WTC11 (cell line): Measurements from ENCODE around the gene SCARB2. TPM values are rescaled to one million over a fixed set of nuclear protein-coding genes. Genes with fewer than 3 reads are reported as not detected.

Experiments used
- ATAC-seq: fragments of 200-7000 bp; cut with Tn5 transposase; 2 replicates; pipeline ENCODE4 v1.10.0; 2021; ENCODE audit warnings: mild to moderate bottlenecking, moderate library complexity
- CTCF ChIA-PET: fragments of 300-600 bp; sonication (Branson Sonifier 250); formaldehyde crosslinking; loops from one replicate; lab custom pipeline; 2021; ENCODE audit warnings: antibody characterized with exemption; lab: Charles Lee
- POLR2A ChIA-PET: fragments of 350-600 bp; sonication (Branson Sonifier 250); formaldehyde crosslinking; loops from one replicate; lab custom pipeline; 2021; ENCODE audit warnings: antibody characterized with exemption; lab: Charles Lee
- DNase-seq: peaks from one replicate; pipeline ENCODE4 v3.0.0; 2021; ENCODE audit warnings: low spot score
- H3K27ac Mint-ChIP-seq: 2 replicates; pipeline ENCODE4 v1.8.0; 2021; ENCODE audit warnings: mixed read lengths
- H3K27me3 Mint-ChIP-seq: 2 replicates; pipeline ENCODE4 v1.8.0; 2021; ENCODE audit warnings: low read depth, mild to moderate bottlenecking, moderate library complexity, mixed read lengths
- H3K36me3 Mint-ChIP-seq: 2 replicates; pipeline ENCODE4 v1.8.0; 2021; ENCODE audit warnings: mixed read lengths
- H3K4me1 Mint-ChIP-seq: 2 replicates; pipeline ENCODE4 v1.8.0; 2022; ENCODE audit warnings: mixed read lengths
- H3K4me3 Mint-ChIP-seq: 2 replicates; pipeline ENCODE4 v1.8.0; 2021; ENCODE audit warnings: mild to moderate bottlenecking, moderate library complexity, mixed read lengths
- H3K9me3 Mint-ChIP-seq: 2 replicates; pipeline ENCODE4 v1.8.0; 2021; ENCODE audit warnings: mixed read lengths
- ATF1 ChIP-seq: sonication (generic); formaldehyde crosslinking; IDR thresholded peaks from 2 replicates; pipeline ENCODE4 v1.8.1; 2023; ENCODE audit warnings: mild to moderate bottlenecking, moderate library complexity, missing genetic modification reagents
- CBFB ChIP-seq: sonication (generic); formaldehyde crosslinking; IDR thresholded peaks from 2 replicates; pipeline ENCODE4 v1.8.1; 2022; ENCODE audit warnings: mild to moderate bottlenecking, low read depth, missing genetic modification reagents
- CREB1 ChIP-seq: sonication (generic); formaldehyde crosslinking; IDR thresholded peaks from 2 replicates; pipeline ENCODE4 v1.8.0; 2023; ENCODE audit warnings: mild to moderate bottlenecking, missing genetic modification reagents
- E2F5 ChIP-seq: sonication (generic); formaldehyde crosslinking; IDR thresholded peaks from 2 replicates; pipeline ENCODE4 v1.8.1; 2022; ENCODE audit warnings: mild to moderate bottlenecking, moderate library complexity, missing genetic modification reagents
- ESRRA ChIP-seq: sonication (generic); formaldehyde crosslinking; IDR thresholded peaks from 2 replicates; pipeline ENCODE4 v1.8.1; 2022; ENCODE audit warnings: mild to moderate bottlenecking, missing genetic modification reagents, borderline replicate concordance
- ETV6 ChIP-seq: sonication (generic); formaldehyde crosslinking; IDR thresholded peaks from 2 replicates; pipeline ENCODE4 v1.8.1; 2022; ENCODE audit warnings: mild to moderate bottlenecking, missing genetic modification reagents
- FOXK1 ChIP-seq: sonication (generic); formaldehyde crosslinking; IDR thresholded peaks from 2 replicates; pipeline ENCODE4 v1.8.0; 2022; ENCODE audit warnings: mild to moderate bottlenecking, moderate library complexity, missing genetic modification reagents
- FOXP1 ChIP-seq: sonication (generic); formaldehyde crosslinking; IDR thresholded peaks from 2 replicates; pipeline ENCODE4 v1.8.0; 2022; ENCODE audit warnings: missing genetic modification reagents, mild to moderate bottlenecking, moderate library complexity, borderline replicate concordance
- FOXP4 ChIP-seq: sonication (generic); formaldehyde crosslinking; IDR thresholded peaks from 2 replicates; pipeline ENCODE4 v1.8.0; 2022; ENCODE audit warnings: mild to moderate bottlenecking, missing genetic modification reagents
- HMGA2 ChIP-seq: fragments of 250-450 bp; sonication (Bioruptor Pico); IDR thresholded peaks from 2 replicates; pipeline ENCODE4 v1.4.0; 2021; ENCODE audit warnings: mild to moderate bottlenecking, moderate library complexity
- HMGXB4 ChIP-seq: sonication (generic); formaldehyde crosslinking; IDR thresholded peaks from 2 replicates; pipeline ENCODE4 v1.8.1; 2023; ENCODE audit warnings: mild to moderate bottlenecking, moderate library complexity, missing genetic modification reagents
- MAX ChIP-seq: sonication (generic); formaldehyde crosslinking; IDR thresholded peaks from 2 replicates; pipeline ENCODE4 v1.8.0; 2022; ENCODE audit warnings: mild to moderate bottlenecking, missing genetic modification reagents
- MXD4 ChIP-seq: fragments of 250-450 bp; sonication (Bioruptor Pico); IDR thresholded peaks from 2 replicates; pipeline ENCODE4 v1.8.0; 2021; ENCODE audit warnings: mild to moderate bottlenecking, moderate library complexity, borderline replicate concordance
- MYBL2 ChIP-seq: sonication (generic); formaldehyde crosslinking; IDR thresholded peaks from 2 replicates; pipeline ENCODE4 v1.8.1; 2023; ENCODE audit warnings: mild to moderate bottlenecking, moderate library complexity, missing genetic modification reagents
- NR2C2 ChIP-seq: sonication (generic); formaldehyde crosslinking; IDR thresholded peaks from 2 replicates; pipeline ENCODE4 v1.8.0; 2022; ENCODE audit warnings: mild to moderate bottlenecking, missing genetic modification reagents
- OVOL2 ChIP-seq: fragments of 250-450 bp; sonication (Bioruptor Pico); IDR thresholded peaks from 2 replicates; pipeline ENCODE4 v1.9.0; 2021; ENCODE audit warnings: mild to moderate bottlenecking, borderline replicate concordance
- PRRX2 ChIP-seq: fragments of 250-450 bp; sonication (Bioruptor Pico); IDR thresholded peaks from 2 replicates; pipeline ENCODE4 v1.8.0; 2021; ENCODE audit warnings: mild to moderate bottlenecking
- RELA ChIP-seq: sonication (generic); formaldehyde crosslinking; IDR thresholded peaks from 2 replicates; pipeline ENCODE4 v1.8.1; 2022; ENCODE audit warnings: missing genetic modification reagents, mild to moderate bottlenecking, borderline replicate concordance
- RORB ChIP-seq: fragments of 250-450 bp; sonication (Bioruptor Pico); IDR thresholded peaks from 2 replicates; pipeline ENCODE4 v1.9.0; 2021; ENCODE audit warnings: mild to moderate bottlenecking
- SMAD3 ChIP-seq: sonication (generic); formaldehyde crosslinking; IDR thresholded peaks from 2 replicates; pipeline ENCODE4 v1.8.0; 2022; ENCODE audit warnings: missing genetic modification reagents, mild to moderate bottlenecking, borderline replicate concordance
- SP1 ChIP-seq: sonication (generic); formaldehyde crosslinking; conservative IDR thresholded peaks from 2 replicates; pipeline ENCODE4 v1.8.1; 2022; ENCODE audit warnings: missing genetic modification reagents
- ZBTB21 ChIP-seq: sonication (generic); formaldehyde crosslinking; IDR thresholded peaks from 2 replicates; pipeline ENCODE4 v1.8.1; 2023; ENCODE audit warnings: mild to moderate bottlenecking, missing genetic modification reagents, borderline replicate concordance
- ZNF317 ChIP-seq: sonication (generic); formaldehyde crosslinking; IDR thresholded peaks from 2 replicates; pipeline ENCODE4 v1.8.1; 2023; ENCODE audit warnings: low read depth, mild to moderate bottlenecking, moderate library complexity, missing genetic modification reagents, borderline replicate concordance
- ZNF416 ChIP-seq: fragments of 250-450 bp; sonication (Bioruptor Pico); IDR thresholded peaks from 2 replicates; pipeline ENCODE4 v1.9.0; 2021; ENCODE audit warnings: mild to moderate bottlenecking, inconsistent platforms
- ZNF532 ChIP-seq: fragments of 250-450 bp; sonication (Bioruptor Pico); IDR thresholded peaks from 2 replicates; pipeline ENCODE4 v1.9.0; 2021; ENCODE audit warnings: mild to moderate bottlenecking, borderline replicate concordance
- total RNA-seq: library from RNA; stranded (reverse); gene quantifications from 3 replicates; pipeline ENCODE4 v1.2.3, GENCODE V29; 2021
- TF ChIP-seq, protein P1 (sequence below): sonication (generic); formaldehyde crosslinking; IDR thresholded peaks from 2 replicates; pipeline ENCODE4 v1.8.1; 2023; ENCODE audit warnings: mild to moderate bottlenecking, missing genetic modification reagents

The SCARB2 gene
- total RNA-seq, 1 experiment from 2014 or later: 38.0 TPM

GRCh38 chr4:76251441-76252270 lies 38.0 kb upstream of the SCARB2 start, which contains the start of gene FAM47E (continued):
- TF ChIP-seq FOXP1 (CRISPR knock-in tag) (peak; percentile 65; the same call in 1 of the 2 replicates), ZNF317 (0 out of 2 replicates have a peak, but pooled peaks have one; percentile 37), ESRRA (CRISPR knock-in tag) (peak; percentile 29; the same call in 1 of the 2 replicates), MYBL2 (CRISPR knock-in tag) (peak; percentile 54; the same call in 1 of the 2 replicates), E2F5 (CRISPR knock-in tag) (peak; percentile 61; the same call in 1 of the 2 replicates), NR2C2 (CRISPR knock-in tag) (0 out of 2 replicates have a peak, but pooled peaks have one; percentile 21), ETV6 (CRISPR knock-in tag) (peak; percentile 81; the same call in 1 of the 2 replicates), MXD4 (no peak), CREB1 (CRISPR knock-in tag) (0 out of 2 replicates have a peak, but pooled peaks have one; percentile 28), RELA (peak; percentile 41; the same call in 1 of the 2 replicates), FOXK1 (CRISPR knock-in tag) (peak; percentile 85), SP1 (peak; percentile 66), HMGXB4 (CRISPR knock-in tag) (peak; percentile 78), HMGA2 (no peak), ZBTB21 (CRISPR knock-in tag) (peak; percentile 72), CBFB (CRISPR knock-in tag) (0 out of 2 replicates have a peak, but pooled peaks have one; percentile 21), FOXP4 (CRISPR knock-in tag) (peak; percentile 47; the same call in 1 of the 2 replicates)
- TF ChIP-seq, protein P1, sequence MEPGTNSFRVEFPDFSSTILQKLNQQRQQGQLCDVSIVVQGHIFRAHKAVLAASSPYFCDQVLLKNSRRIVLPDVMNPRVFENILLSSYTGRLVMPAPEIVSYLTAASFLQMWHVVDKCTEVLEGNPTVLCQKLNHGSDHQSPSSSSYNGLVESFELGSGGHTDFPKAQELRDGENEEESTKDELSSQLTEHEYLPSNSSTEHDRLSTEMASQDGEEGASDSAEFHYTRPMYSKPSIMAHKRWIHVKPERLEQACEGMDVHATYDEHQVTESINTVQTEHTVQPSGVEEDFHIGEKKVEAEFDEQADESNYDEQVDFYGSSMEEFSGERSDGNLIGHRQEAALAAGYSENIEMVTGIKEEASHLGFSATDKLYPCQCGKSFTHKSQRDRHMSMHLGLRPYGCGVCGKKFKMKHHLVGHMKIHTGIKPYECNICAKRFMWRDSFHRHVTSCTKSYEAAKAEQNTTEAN (CRISPR knock-in tag): no peak; the same call in 1 of the 2 replicates

DNA sequence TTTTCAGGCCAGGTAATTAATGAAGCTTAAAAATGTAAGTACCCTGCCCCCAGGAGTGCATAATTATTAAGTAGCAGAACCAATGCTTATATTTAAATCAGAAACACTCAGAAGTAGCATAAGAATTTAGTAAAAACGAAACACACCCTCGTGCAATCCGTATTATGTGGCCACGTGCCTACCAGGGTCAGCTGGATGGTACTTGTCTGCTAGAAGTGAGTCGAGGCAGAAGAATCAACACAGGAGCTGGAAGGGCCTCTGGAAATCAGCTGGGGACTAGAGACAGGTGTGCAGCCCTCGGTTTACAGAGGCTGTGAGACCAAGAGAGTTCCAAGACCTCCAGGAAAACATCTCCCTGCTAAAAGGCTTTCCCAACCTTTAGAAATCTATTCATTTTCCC lies 37.3 kb upstream of the SCARB2 start:
- DNase-seq: no peak
- Mint-ChIP-seq H3K27me3 (peaks cover 50% of the 10 kb centered on the region), H3K9me3 (0 out of 2 replicates have a peak, but pooled peaks cover 3% of the 10 kb centered on the region), H3K27ac (no peak overlapping the region), H3K36me3 (no peaks in the 10 kb centered on the region), H3K4me1 (peaks cover 18% of the 10 kb centered on the region), H3K4me3 (peak overlapping the region; percentile 81)
- no peak; the same call in 1 of the 2 replicates for ATAC-seq
- ChIA-PET POLR2A (interaction anchor here (0.6 to 1.1 kb wide), 2 partner anchors 38 to 85 kb away, joined by 3 read pairs; no protein-coding TSS in a partner anchor), CTCF (interaction anchor here (1.6 kb wide), 1 partner anchor 71 kb away, joined by 10 read pairs; no protein-coding TSS in a partner anchor)
- no peak for TF ChIP-seq ZNF416 (CRISPR knock-in tag)
- no peak for TF ChIP-seq ESRRA (CRISPR knock-in tag)
- TF ChIP-seq FOXK1 (CRISPR knock-in tag): no peak
- no peak for TF ChIP-seq ZNF532 (CRISPR knock-in tag)
- TF ChIP-seq NR2C2 (CRISPR knock-in tag): no peak
- no peak for TF ChIP-seq RORB (CRISPR knock-in tag)
- TF ChIP-seq ATF1: no peak
- no peak for TF ChIP-seq MAX (CRISPR knock-in tag)
- no peak for TF ChIP-seq OVOL2
- no peak for TF ChIP-seq SMAD3
- no peak for TF ChIP-seq PRRX2 (CRISPR knock-in tag)
